Measurements from ENCODE around the gene CLEC7A. TPM values are rescaled to one million over a fixed set of nuclear protein-coding genes. Genes with fewer than 3 reads are reported as not detected.
A peak's percentile ranks its signal among the peaks of the same experiment; 100 is the strongest.

CLEC7A gene
- total RNA-seq, 2 donors from 2014 or later, result not detected

DNA sequence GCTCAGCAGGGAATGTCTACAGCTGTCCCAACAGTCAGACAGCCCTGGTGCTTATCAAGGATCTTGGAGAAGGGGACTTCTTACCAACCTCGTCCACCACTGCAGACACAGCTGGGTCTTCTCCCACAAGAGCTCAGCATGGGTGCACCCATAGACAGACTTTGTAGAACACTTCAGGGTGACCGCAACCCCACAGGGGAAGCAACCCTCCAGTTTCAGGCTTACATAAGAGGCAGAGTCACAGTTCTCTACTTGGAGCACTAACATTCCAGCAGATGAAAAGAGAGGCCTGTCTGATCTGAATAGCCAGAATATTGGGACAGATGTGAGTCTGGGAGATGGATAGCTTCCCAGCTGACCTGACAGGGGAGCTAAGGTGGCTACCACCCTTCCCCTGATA lies 27.7 kb downstream of the CLEC7A start:
- H3K4me1 Mint-ChIP-seq, result peaks cover 13% of the 10 kb centered on the region
- no peak overlapping the region for H3K27ac ChIP-seq (ENCODE audit: low read depth, low read length)
- no peak for DNase-seq
- no peak overlapping the region for H3K4me3 Mint-ChIP-seq
- 82 to 88% methylated on average over 2 of the region's 2 CpGs for WGBS, 2 experiments (ENCODE audit: insufficient coverage in 1 of 2, insufficient read length in 1 of 2)
- H3K36me3 Mint-ChIP-seq (ENCODE audit: low read depth), result peaks cover 4% of the 10 kb centered on the region
- TF ChIP-seq, protein P1, sequence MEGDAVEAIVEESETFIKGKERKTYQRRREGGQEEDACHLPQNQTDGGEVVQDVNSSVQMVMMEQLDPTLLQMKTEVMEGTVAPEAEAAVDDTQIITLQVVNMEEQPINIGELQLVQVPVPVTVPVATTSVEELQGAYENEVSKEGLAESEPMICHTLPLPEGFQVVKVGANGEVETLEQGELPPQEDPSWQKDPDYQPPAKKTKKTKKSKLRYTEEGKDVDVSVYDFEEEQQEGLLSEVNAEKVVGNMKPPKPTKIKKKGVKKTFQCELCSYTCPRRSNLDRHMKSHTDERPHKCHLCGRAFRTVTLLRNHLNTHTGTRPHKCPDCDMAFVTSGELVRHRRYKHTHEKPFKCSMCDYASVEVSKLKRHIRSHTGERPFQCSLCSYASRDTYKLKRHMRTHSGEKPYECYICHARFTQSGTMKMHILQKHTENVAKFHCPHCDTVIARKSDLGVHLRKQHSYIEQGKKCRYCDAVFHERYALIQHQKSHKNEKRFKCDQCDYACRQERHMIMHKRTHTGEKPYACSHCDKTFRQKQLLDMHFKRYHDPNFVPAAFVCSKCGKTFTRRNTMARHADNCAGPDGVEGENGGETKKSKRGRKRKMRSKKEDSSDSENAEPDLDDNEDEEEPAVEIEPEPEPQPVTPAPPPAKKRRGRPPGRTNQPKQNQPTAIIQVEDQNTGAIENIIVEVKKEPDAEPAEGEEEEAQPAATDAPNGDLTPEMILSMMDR (conservative IDR thresholded peaks at IDR 0.05), result no peak
- H3K9ac ChIP-seq (ENCODE audit: extremely low read depth, low read length, poor library complexity, severe bottlenecking), result no peak overlapping the region
- H3K9me3 ChIP-seq (ENCODE audit: control insufficient read depth, low read length), result peaks cover 11% of the 10 kb centered on the region
- no peak overlapping the region for H3K4me3 ChIP-seq (ENCODE audit: low read length)
- no peak overlapping the region for H3K27ac Mint-ChIP-seq
- no peaks in the 10 kb centered on the region for H3K4me1 ChIP-seq (ENCODE audit: control insufficient read depth, insufficient read depth, low read length)
- no peaks in the 10 kb centered on the region for H3K27me3 ChIP-seq (ENCODE audit: control insufficient read depth, insufficient read depth, low read length, poor library complexity, severe bottlenecking)
- H3K27me3 Mint-ChIP-seq (ENCODE audit: insufficient read depth), result peaks cover 5% of the 10 kb centered on the region
- H3K9me3 Mint-ChIP-seq, result peaks cover 15% of the 10 kb centered on the region
- H3K36me3 ChIP-seq (ENCODE audit: control insufficient read depth, insufficient read depth, low read length), result no peaks in the 10 kb centered on the region

GRCh38 chr12:10101648-10102220 lies 28.3 kb downstream of the CLEC7A start:
- Histone ChIP-seq H3K27ac (ENCODE audit: low read depth, low read length) (no peak overlapping the region), H3K9ac (ENCODE audit: extremely low read depth, low read length, poor library complexity, severe bottlenecking) (no peak overlapping the region), H3K27me3 (ENCODE audit: control insufficient read depth, insufficient read depth, low read length, poor library complexity, severe bottlenecking) (no peaks in the 10 kb centered on the region), H3K4me3 (ENCODE audit: low read length) (no peak overlapping the region), H3K9me3 (ENCODE audit: control insufficient read depth, low read length) (peaks cover 11% of the 10 kb centered on the region), H3K36me3 (ENCODE audit: control insufficient read depth, insufficient read depth, low read length) (no peaks in the 10 kb centered on the region), H3K4me1 (ENCODE audit: control insufficient read depth, insufficient read depth, low read length) (no peaks in the 10 kb centered on the region)
- H3K36me3 Mint-ChIP-seq (ENCODE audit: low read depth), result peaks cover 4% of the 10 kb centered on the region
- WGBS, 2 experiments (ENCODE audit: insufficient coverage in 1 of 2, insufficient read length in 1 of 2), result 85 to 100% methylated on average over 1 of the region's 1 CpG
- TF ChIP-seq, protein P1 (conservative IDR thresholded peaks at IDR 0.05), result peak; percentile 43
- H3K4me1 Mint-ChIP-seq, result peaks cover 13% of the 10 kb centered on the region
- DNase-seq, result no peak
- no peak overlapping the region for H3K4me3 Mint-ChIP-seq
- H3K9me3 Mint-ChIP-seq, result peaks cover 11% of the 10 kb centered on the region
- no peak overlapping the region for H3K27ac Mint-ChIP-seq
- peaks cover 5% of the 10 kb centered on the region for H3K27me3 Mint-ChIP-seq (ENCODE audit: insufficient read depth)

- Histone ChIP-seq H3K27ac (ENCODE audit: low read depth, low read length) (no peak overlapping the region), H3K36me3 (ENCODE audit: control insufficient read depth, insufficient read depth, low read length) (no peaks in the 10 kb centered on the region), H3K9me3 (ENCODE audit: control insufficient read depth, low read length) (peaks cover 11% of the 10 kb centered on the region), H3K4me1 (ENCODE audit: control insufficient read depth, insufficient read depth, low read length) (no peaks in the 10 kb centered on the region), H3K4me3 (ENCODE audit: low read length) (no peak overlapping the region), H3K9ac (ENCODE audit: extremely low read depth, low read length, poor library complexity, severe bottlenecking) (no peak overlapping the region), H3K27me3 (ENCODE audit: control insufficient read depth, insufficient read depth, low read length, poor library complexity, severe bottlenecking) (no peaks in the 10 kb centered on the region)
- Mint-ChIP-seq H3K9me3 (peaks cover 11% of the 10 kb centered on the region), H3K27me3 (ENCODE audit: insufficient read depth) (peaks cover 5% of the 10 kb centered on the region), H3K27ac (no peak overlapping the region), H3K4me3 (no peak overlapping the region), H3K4me1 (peaks cover 13% of the 10 kb centered on the region), H3K36me3 (ENCODE audit: low read depth) (peaks cover 4% of the 10 kb centered on the region)
- WGBS, 2 experiments (ENCODE audit: insufficient coverage in 1 of 2, insufficient read length in 1 of 2), result 87 to 91% methylated on average over 4 to 5 of the region's 5 CpGs
- TF ChIP-seq, protein P1 (conservative IDR thresholded peaks at IDR 0.05), result no peak
- no peak for DNase-seq
These were observed 28.9 kb downstream of the CLEC7A start for GRCh38 chr12:10101042-10101579.

All from endodermal cell (in vitro differentiated cells).